G401 (cell line): ENCODE measurements around the gene TASOR2. TPM values are rescaled to one million over a fixed set of nuclear protein-coding genes. Genes with fewer than 3 reads are reported as not detected.

Experiments used
- DNase-seq: peaks from one replicate; pipeline ENCODE4 v3.0.0-alpha.2; 2015; ENCODE audit warnings: low spot score
- in situ Hi-C: cut with HindIII; loops from 2 replicates; pipeline ENCODE4 v1.10.0; 2016; ENCODE audit warnings: low sequenced_read_pairs, mixed read lengths
- total RNA-seq: library from RNA; depleted of rRNA; stranded (reverse); fragments of >200 nt; shearing (Covaris generic); gene quantifications from 2 replicates; pipeline ENCODE4 v1.2.3, GENCODE V29; 2014; rRNA removed

Gene TASOR2, protein sequence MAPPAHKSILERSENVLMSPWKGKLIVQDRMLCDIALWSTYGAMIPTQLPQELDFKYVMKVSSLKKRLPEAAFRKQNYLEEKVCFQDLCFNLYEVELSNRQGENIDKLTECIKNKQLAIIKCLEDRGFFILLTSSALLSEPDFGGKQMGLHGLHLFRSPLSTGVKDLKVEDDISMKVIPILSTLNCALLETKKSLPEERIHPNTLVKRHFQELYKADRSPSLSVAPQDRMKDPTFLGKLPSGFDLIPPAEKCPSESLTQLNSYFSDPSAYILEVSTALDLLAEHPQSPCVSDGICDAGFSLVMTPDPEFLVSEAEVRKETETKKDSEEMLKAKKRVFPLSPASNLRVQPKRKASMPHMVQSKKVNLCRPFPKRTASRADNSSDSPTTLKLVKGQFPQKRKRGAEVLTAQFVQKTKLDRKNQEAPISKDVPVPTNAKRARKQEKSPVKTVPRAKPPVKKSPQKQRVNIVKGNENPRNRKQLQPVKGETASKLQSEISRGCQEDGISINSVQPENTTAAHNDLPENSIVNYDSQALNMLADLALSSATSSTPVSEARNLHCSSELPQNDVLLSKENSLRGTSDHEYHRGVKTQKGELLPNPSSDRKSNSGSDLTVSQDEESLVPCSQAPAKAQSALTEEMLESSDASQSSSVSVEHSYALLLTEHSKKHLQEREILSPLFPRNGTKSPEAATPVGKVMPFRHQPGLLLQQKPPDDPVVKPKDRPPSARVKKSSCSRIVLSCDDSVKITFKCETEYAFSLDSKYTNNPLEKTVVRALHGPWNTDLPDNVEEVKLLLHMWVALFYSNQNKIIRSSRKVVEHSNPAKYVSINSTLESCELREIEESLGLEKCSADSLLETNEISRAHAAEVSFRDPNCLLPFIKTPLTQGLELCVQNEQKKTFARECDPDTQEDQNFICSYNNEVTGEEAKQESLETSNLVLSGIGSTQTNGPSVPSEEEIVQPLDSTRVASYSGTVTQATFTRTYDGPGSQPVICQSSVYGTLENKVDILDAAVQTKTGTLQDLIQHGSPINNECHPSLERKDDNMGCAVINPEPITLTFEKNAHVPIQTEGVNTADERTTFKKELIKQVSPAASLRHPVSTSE (N-terminal part only)
- total RNA-seq, result 31.4 and 39.7 TPM in 2 replicates

DNA sequence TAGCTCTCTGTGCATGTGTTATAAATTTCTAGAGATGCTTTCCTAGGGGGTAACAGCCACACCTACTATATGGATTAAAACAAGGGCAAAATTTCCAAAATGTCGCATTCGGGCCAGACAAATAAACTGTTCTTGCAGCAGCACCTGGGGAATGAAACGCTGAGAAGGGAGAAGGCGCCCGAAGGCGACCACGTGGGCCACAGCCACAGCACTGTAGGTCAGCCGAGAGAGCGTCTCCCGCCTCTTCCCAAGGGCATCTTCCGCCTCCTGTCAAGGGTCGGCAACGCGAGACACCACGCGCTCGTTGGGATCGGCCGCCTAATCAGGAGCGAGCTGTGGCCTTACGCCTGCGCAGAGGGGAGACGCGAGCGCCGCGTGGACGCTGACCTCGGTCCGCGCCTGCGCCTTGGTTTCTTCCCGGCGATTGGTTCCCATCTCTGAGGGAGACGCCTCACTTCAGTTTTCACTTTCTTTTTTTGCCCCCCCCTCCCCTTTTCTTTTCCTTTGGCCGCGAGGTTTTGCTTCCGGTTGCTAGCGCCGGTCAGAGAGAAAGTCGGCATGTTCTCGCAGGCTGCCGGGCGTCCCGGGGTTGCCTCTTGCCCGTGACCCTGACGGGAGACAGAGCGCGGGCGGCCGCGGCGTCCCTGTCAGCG, at the start of gene TASOR2:
Gene TASOR2 (plus strand): TSS at position 521 of the 653 bp plus-strand sequence. CDS start 35,805 bp downstream, outside the sequence.
- DNase-seq, result peak; percentile 97
- in situ Hi-C loops, result no loop called here

DNA sequence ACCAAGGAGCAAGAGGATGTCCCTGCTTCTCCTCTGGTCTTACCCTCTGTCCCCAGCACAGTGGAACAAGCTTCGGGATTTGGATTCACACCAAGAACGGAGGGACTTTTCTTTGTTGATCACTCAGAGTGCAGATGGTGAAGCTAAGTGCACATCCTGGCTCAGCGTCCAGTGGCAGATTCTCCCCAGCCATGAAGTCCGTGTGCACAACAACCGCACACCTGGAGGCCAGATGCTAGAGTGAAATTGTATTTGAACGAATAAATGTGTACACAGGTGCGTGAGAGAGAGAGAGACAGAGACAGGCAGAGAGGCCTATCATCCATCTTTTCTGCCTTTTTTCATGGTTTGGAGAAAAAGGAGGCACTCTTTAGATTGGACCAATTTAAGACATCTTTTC, 49.7 kb upstream of the TASOR2 start:
- in situ Hi-C loops, result no loop called here
- no peak for DNase-seq

DNA sequence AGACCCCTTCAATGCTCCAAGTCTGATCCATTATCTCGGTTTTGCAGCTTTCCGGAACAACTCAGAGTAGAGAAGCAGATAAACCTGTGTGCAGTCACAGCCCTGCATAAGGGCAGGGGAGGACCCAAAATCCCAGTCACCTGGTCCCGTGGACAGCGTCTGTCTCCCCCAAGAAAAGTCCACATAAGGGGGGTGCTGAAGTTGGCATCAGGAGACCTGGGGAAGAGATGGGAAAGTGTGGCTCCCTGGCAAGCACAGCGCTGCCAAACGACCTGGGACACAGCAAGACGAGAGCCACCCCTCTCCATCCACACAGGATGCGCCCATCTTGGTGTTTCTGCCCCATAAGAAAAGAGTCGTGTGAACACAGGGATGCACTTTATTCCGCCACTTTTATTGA, 46.1 kb upstream of the TASOR2 start:
- no peak for DNase-seq
- in situ Hi-C loops, result no loop called here

DNA sequence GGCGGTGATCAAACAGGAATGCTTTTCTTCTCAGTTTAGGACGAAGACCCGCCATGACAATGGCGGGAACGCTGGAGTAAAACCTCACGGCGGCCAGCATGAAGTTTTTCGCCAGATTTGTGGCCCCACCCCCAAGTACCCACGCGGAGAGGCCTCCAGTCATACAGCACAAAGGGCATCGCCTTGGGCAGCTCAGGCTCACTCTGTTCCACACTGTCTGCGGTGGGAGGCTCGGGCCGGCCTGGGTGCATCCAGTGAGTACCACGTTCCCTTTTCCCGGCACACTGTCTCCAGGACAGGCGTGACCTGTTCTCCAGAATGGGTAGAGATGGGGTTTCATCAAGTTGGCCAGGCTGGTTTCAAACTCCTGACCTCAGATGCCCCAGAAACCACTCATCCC, 45.6 kb upstream of the TASOR2 start:
- in situ Hi-C loops, result no loop called here
- DNase-seq, result no peak

DNA sequence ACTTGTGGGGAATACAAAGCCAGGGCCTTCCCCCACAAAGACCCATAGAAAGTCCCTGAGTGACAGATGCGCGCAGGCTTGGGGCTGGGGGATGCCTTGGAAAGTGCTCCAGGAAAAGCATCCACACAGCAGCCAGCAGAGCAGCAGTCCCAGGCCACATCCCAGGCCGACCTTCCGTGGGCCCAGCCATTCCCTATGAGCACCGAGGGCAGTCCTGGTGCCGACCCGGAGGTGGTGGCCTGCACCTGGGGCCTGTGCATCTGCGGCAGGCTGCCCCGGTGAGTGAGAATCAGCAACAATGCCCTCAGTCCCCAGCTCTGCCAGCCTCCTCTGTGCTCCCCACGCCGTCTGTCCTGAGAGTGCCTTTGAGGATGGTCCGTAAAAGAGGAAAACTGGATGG, 44.6 kb upstream of the TASOR2 start:
- no peak for DNase-seq
- in situ Hi-C loops, result no loop called here

DNA sequence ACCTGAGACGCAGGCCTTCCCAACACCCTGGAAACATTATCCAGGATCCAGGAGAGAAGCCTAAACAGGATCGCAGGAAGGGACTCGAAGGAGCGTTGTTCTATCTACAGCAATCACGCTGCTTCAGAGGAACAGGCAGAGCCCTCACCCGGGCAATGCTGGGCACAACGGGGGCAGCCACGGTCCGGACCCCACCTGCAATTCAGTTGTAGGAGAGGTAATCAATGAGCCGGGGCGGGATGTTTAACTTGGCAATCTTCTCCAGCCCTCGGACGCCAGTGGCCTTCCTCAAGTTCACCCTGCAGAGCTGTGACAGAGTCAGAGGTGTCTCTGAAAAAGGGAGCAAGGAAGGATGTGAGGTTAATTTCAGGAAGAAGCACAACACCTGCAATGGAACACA, 44.1 kb upstream of the TASOR2 start:
- in situ Hi-C loops, result no loop called here
- no peak for DNase-seq

DNA sequence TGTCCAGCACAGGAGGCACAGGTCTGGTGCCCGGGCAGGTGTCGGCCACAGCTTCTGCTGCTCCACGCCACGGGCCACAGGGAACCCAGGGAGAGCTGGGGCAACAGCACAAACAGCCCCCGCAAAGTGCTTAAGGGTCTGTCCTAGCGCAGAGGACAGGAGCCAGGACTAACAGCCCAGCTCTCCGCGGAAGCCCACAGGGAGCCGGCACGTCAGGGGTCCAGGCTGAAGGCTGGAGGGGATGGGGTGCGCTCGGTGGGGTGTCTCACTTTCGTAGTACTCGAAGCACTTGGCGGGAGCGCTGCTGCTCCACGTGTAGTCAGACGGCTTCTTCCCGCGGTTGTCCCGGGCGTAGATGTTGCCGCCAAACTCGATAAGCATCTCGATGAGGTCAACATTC, 43.1 kb upstream of the TASOR2 start:
- in situ Hi-C loops, result no loop called here
- no peak for DNase-seq

DNA sequence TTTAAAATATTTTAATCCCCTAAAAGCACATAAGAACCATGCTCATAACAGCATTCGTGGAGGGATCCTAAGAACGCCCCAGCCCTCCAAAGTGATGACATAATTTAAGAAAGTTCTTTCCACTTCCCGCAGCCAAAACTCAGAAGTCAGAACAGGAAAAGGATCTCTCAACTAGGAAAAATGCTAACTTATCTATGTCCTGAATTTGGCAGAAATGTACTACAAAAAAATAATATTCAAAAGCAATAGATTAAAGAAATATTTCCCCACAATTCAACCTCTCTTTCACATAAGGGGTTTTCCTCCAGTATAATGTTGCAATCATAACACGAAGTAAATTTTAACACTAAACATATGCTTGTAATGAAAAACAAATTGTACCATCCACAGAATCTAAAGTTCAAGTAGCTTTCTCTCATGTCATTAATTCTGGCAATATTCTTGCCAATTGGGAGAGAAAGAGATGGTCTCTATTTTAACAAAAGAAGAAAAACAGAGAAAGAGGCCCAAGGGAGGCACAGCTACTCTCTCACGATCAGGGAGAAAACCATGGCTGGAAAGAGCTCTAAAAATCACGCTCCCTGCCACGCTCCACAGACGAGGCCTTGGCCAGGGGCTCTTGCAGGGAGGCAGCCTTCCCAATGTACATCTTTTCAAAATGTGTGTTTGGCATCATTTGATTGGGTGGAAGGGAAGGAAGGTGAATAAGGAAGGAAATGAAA, 41.1 kb upstream of the TASOR2 start:
- DNase-seq, result no peak
- in situ Hi-C loops, result no loop called here

DNA sequence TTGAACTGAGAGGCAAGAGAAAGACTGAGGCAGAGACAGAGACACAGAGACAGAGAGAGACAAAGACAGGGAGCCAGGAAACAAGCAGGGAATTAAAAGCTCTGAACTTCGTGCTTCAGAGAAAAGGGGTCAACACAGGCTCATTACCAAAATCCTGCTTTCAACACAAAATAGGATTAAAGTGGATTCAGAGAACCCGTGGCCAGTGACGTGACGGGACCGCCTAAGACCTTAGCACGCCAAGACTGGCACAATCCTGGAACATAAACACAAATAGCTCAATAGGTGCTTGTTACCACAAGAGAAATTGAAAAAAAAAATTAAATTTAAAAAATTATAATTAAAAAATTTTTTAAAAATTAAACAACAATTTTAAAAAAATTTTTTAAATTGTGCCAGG, 39.7 kb upstream of the TASOR2 start:
- DNase-seq, result no peak
- in situ Hi-C loops, result no loop called here

DNA sequence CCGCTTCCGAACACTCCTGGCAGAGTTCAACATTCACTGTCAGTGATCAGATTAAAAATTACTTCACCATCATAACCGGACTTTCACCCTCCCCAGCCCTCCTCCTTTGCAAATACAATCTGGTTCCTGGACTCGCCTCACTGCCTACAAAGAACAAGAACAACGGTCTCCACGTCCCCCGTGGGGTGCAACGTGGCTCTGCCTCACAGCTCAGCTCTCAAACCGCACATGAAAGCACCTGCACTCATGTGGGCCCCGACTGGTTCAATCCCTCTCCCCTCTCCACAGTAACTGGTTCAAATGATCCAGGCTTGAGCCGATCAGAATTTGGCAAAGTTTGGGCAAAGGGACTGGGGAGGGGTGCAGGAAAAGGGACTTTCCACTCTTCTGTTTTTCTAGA, 39.3 kb upstream of the TASOR2 start:
- no peak for DNase-seq
- in situ Hi-C loops, result no loop called here

DNA sequence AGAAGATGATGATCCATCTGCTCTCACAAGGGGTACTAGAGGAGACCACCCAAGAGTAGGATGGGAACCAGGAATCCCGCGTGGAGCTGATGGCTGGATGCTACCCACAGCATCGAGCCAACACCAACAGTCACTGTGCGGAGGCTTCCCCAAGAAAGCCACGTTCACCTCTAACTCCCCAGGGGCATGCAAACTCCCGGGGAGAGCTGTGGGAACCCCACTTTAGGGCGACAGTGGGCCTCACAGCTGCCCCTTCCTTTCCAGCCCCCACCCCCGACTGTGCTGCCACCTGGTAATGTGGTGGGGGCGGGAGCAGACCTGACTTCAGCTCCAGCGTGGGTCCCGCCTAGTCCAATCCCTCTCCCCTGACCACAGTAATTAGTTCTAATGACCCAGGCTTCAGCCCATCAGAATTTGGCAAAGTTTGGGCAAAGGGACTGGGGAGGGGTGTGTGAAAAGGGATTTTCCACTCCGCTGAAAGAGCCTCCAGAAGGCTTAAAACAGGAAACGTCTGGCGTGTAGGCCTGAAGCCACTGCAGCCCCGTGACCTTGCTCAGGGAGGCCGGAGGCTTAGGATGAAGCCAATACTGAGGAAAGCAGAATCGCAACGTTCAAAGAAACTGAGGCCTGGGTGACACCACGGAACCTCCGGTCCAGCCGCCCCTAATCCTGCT, 38.6 kb upstream of the TASOR2 start:
- DNase-seq, result no peak

DNA sequence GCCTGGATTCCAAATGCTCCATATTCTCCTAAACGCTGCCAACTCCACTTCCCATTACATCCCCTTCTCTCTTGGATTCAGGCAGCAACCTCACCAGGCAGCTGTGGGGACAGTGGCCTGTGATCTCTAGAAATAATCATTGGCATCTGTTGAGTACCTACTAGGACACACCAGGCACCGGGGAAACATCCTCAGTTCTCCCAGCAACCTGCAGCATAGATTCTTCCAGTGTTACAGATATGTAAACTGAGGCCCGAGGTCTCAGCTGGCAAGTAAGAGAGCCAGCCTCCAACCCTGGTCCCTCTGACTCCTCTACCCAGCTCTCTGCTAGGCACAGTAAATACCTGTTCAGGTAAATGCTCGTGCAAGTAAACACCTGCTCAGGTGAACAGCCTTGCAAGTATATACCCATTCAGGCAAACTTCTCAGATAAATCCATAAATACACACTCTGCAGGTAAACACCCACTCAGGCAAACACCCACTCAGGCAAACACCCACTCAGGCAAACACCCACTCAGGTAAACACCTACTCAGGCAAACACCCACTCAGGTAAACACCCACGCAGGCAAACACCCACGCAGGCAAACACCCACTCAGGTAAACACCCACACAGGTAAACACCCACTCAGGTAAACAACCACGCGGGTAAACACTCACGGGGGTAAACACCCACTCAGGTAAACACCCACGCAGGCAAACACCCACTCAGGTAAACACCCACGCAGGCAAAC, 37.0 kb upstream of the TASOR2 start:
- no peak for DNase-seq
- in situ Hi-C loops, result no loop called here

More for the DNA sequence above, 38.6 kb upstream of the TASOR2 start:
- in situ Hi-C loops, result no loop called here

DNA sequence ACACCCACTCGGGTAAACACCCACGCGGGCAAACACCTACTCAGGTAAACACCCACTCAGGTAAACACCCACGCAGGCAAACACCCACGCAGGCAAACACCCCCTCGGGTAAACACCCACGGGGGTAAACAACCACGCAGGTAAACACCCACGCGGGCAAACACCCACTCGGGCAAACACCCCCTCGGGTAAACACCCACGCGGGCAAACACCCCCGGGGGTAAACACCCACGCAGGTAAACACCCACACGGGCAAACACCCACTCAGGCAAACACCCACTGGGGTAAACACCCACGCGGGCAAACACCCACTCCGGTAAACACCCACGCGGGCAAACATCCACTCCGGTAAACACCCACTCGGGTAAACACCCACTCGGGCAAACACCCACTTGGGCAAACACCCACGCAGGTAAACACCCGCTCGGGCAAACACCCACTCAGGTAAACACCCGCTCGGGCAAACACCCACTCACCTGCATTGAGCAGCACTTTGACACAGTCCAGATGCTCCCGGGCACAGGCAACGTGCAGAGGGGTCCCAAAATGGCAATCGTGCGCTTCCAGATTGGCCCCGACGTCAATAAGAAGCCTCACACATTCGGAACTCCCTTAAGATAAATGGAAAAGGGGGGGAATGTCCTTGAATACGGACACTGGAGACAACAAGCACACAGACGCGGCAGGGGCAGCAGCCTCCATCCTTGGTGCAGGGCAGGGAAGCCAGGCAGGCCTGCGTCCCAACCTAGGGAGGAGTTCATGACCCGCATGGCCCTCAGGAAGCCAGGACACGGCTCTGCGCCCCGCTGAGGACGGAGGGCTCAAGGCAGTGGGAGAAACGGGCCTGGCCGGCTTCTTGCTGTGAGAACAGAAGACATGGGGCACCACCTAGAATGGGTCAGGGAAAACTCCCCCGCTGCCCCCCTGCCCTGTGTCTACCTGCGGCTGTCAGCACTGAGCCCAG, 35.9 kb upstream of the TASOR2 start:
- in situ Hi-C loops, result no loop called here
- no peak for DNase-seq

DNA sequence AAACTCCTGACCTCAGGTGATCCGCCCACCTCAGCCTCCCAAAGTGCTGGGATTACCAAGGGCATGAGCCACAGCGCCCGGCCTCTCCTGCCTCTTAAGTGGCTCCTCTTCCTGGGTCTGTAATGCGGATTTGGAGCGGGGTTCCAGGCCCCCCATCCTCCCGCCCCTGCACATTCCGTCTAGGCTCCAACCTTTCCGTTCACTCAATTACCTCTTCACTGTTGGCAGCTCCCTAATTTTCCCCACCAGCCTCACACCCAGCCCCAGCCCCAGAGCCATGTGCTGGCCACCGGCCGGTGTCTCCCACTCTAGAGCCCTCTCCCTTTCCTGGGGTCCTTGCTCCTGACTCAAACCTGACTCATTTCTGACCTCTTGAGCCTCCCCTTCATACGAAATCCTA, 34.9 kb upstream of the TASOR2 start:
- in situ Hi-C loops, result no loop called here
- DNase-seq, result no peak

DNA sequence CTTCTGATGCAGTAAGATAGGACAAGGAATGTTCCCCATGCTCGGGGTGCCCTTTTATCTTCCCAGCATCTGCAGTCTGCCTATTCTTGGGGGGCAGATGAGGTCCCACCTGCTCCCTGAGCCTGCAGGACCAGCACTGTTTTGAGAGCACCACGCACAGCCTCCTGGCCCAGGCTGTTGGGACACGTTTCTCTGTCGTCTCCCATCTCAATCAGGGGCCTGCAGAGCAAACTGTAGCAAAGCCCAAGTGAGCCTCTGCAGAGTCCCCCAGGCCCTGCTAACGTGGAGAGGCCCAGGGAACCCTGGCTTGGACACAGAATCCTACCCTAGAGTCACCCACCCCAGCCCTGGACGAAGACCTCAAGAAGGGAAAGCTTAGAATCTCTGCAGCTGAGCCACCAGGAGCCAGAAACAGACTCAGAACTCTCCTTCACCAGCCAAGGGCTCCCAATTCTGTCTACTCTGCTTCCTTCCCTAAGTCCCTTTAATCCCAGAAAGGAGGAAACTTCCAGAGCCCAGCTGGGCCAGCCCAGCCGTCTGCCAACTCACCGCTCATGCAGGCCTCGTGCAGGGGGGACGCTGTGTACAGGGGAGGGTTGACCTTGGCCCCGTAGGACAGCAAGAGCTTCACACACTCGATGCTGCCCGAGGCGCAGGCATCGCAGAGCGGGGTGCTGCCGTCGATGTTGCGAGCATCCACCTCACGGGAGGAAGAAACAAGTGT, 33.8 kb upstream of the TASOR2 start:
- no peak for DNase-seq
- in situ Hi-C loops, result no loop called here

DNA sequence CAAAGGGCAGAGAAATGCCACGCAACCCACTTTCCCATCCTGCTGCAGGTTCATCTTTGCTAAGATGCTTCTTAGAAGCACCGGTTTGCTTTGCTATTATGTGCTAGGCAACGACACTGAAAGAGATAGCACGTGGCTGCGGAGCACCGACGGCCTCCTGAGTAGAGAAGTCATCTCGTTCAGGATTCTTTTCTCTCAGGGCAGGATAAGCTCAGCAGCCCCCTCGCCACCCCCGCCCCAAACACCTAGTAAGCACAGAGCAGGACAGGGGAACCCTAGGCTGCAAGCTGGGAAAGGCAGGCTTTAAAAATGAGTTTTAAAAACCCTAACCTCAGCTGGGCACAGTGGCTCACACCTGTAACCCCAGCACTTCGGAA, 33.3 kb upstream of the TASOR2 start:
- in situ Hi-C loops, result no loop called here
- no peak for DNase-seq
